GM13977 (cell line): ENCODE measurements around the gene CHAF1A.

Experiments used
- DNase-seq: peaks from one replicate; pipeline ENCODE4 v3.0.0; 2012; ENCODE audit warnings: low spot score
- CTCF ChIP-seq: IDR thresholded peaks from 2 replicates; pipeline ENCODE4 v1.5.1; 2012; ENCODE audit warnings: mild to moderate bottlenecking, control low read depth; ENCODE audit not compliant: insufficient read depth; ENCODE audit errors: extremely low read depth, missing control alignments
- in situ Hi-C: fragments of 300-500 bp; cut with MboI; formaldehyde crosslinking; loops from one replicate; pipeline ENCODE4 v1.12.0; 2022; ENCODE audit warnings: low sequenced_read_pairs, low pct_unique_long_range_greater_than_20kb, mixed read lengths, inconsistent platforms; ENCODE audit not compliant: unreplicated experiment

The CHAF1A gene

GRCh38 chr19:4380254-4380727 lies 22.1 kb upstream of the CHAF1A start:
- in situ Hi-C loops, result no loop called here
- DNase-seq, result no peak
- no peak for TF ChIP-seq CTCF

- no peak for DNase-seq
- no peak for TF ChIP-seq CTCF
- in situ Hi-C loops, result no loop called here
Measured at GRCh38 chr19:4385291-4386040, 17.0 kb upstream of the CHAF1A start.

- in situ Hi-C loops, result no loop called here
- TF ChIP-seq CTCF, result no peak
- DNase-seq, result no peak
Measured at GRCh38 chr19:4386041-4386782, 16.2 kb upstream of the CHAF1A start.

GRCh38 chr19:4388337-4389063 lies 13.9 kb upstream of the CHAF1A start:
- TF ChIP-seq CTCF, result no peak
- DNase-seq, result no peak
- in situ Hi-C loops, result no loop called here

GRCh38 chr19:4389064-4389375 lies 13.4 kb upstream of the CHAF1A start:
- TF ChIP-seq CTCF, result no peak
- in situ Hi-C loops, result no loop called here
- no peak for DNase-seq

GRCh38 chr19:4389511-4390016 lies 12.9 kb upstream of the CHAF1A start:
- no peak for TF ChIP-seq CTCF
- no peak for DNase-seq
- in situ Hi-C loops, result no loop called here
